Activated CD8-positive, alpha-beta memory T cell treated with anti-CD3 and anti-CD28 coated beads for 36 hours (primary cell): ENCODE results near the gene TNRC6C. TPM values are rescaled to one million over a fixed set of nuclear protein-coding genes. Genes with fewer than 3 reads are reported as not detected.

ENCODE experiments used
- total RNA-seq, 2 experiments: library from RNA; stranded (reverse); gene quantifications; one replicate each; pipeline ENCODE4 v1.2.3, GENCODE V29; 2021

Gene TNRC6C
- total RNA-seq, 2 experiments from 2014 or later: 17.9 to 21.0 TPM

Other genes with a start within 250 kb of the TNRC6C start
- gene TMC6, start 170.1 kb downstream of the TNRC6C start, total RNA-seq: 100 to 1,000 TPM; 128 to 132 TPM
- 100 to 1,000 TPM; 139 to 144 TPM for gene TMC8, start 172.1 kb downstream of the TNRC6C start, total RNA-seq
- not detected for gene C17orf99, start 187.7 kb downstream of the TNRC6C start, total RNA-seq
- gene SYNGR2, start 209.9 kb downstream of the TNRC6C start, total RNA-seq: 100 to 1,000 TPM; 160 to 170 TPM
- 100 to 1,000 TPM; 111 TPM for gene TK1, start 228.3 kb downstream of the TNRC6C start, total RNA-seq
- 10 to 100 TPM; 37.2 to 38.2 TPM for gene AFMID, start 228.7 kb downstream of the TNRC6C start, total RNA-seq